HG03280 (cell line): ENCODE data around the gene EPHB1.

ENCODE experiments used
- ATAC-seq: cut with Tn5 transposase; IDR thresholded peaks from one replicate; pipeline ENCODE4 v1.9.1; 2021; ENCODE audit warnings: mild to moderate bottlenecking, moderate library complexity; ENCODE audit not compliant: unreplicated experiment

Gene EPHB1

GRCh38 chr3:135181408-135181807, 386.3 kb downstream of the EPHB1 start:
- ATAC-seq = no peak

DNA sequence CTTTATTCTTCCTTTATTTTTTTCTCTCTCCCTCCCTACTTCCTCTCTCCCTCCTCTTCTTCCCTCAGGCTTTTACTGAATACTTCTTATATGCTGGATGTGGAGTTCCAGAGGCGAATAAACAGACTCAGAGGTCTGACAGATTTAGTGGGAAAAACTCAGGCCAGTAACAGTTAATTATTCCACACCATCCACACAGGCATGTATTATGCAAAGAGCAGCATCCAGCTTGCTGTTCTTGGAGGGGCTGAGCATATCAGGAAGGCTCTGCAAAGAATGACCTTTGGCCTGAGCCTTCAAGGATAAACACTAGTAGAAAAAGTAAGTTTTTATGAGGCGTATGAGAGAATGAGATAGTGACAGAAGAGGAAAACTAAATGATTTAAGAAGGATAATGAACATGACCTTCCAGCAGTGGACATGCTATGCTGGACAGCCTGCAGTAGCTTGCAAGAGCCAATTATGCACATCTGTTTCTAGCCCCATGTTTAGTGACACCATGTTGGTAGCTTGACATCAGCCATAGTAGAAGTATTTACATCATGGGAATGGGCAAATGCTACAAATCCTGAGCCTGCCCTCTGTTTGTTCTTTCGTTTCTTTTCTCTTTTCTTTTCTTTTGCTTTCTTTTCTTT, 387.4 kb downstream of the EPHB1 start:
- ATAC-seq = no peak

DNA sequence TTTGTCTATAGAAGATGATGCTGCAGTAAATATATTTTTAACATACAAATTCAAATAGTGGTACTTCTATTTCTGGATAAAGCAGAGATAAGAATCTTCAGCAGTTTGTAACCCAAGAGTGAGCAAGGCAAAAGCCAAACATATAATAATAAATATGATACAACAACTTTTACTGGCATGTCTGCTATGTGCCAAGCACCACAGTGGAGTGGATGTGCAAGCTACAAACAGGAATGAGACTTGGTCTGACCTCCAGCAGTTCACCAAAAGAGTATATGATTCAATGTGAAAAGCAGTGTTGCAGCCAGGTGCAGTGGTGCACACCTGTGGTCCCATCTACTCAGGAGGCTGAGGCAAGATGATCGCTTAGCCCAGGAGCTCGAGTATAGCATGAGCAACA, 395.6 kb downstream of the EPHB1 start:
- ATAC-seq = no peak

DNA sequence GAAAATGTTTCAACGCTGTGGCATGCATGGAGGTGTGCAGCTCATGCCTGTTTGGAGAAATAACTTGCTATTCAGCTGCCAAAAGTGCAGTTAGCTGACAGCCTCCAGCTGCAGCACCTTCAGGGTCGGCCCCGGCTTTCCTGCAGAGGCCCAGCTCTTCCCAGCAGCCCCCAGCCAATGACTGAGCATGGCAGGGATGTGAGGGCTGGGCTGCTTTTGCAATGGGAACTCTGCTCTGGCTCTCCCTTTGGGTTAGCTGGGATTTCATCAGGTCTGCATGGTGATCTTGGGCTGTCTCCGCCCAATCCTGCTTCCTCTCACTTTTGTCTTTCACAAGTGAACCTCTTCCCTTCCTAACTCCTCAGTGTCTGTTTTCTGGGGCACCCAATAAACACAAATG, 396.6 kb downstream of the EPHB1 start:
- ATAC-seq = no peak

GRCh38 chr3:135192929-135193328, 397.9 kb downstream of the EPHB1 start:
- no peak for ATAC-seq

DNA sequence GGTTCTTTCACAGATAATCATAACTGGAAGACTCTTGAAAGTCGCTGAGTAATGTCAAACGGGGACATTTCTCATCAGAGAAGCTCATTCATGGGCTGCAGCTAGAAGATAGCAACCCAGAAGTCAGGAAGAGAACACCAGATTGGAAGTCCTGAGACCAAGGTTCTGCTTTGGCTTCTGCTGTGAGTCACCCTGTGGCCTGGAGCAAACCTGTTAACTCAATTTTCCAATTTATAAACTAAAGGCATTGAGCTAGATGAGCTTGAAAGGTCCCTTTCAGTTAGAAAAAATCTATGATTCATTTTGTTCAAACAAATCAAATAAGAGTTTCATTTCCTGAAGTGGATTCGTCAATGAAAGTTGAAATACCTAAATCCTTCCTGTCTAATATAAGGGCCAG, 402.2 kb downstream of the EPHB1 start:
- ATAC-seq = no peak

GRCh38 chr3:135197856-135198255, 402.8 kb downstream of the EPHB1 start:
- no peak for ATAC-seq

DNA sequence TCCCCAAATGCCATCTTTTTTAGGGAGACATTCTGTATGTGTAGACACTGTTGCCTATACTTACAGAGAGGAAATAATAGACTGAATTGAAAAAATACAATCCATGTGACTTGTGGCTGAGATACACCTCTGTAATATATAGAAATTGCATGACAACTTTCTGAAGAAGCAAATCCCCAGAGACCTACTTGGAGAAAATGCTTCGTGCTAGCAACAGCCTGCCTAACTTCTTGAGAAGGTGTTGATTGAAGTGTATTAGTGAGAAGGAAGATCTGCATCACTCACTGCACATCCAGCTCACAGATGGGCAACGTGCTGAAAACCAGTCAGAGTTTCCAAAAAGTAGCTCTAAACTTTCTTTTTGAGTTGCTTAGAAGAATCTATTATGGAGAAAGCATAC, 404.1 kb downstream of the EPHB1 start:
- ATAC-seq = no peak

DNA sequence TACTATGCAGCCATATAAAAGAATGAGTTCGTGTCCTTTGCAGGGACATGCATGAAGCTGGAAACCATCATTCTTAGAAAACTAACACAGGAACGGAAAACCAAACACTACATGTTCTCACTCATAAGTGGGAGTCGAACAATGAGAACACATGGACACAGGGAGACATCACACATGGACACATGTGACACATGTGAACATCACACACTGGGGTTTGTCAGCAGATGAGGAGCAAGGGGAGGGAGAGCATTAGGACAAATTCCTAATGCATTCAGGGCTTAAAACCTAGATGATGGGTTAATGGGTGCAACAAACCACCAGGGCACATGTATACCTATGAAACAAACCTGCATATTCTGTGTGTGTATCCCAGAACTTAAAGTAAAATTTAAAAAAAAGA, 408.0 kb downstream of the EPHB1 start:
- ATAC-seq = no peak

GRCh38 chr3:135213213-135213612, 418.2 kb downstream of the EPHB1 start:
- no peak for ATAC-seq

GRCh38 chr3:135213822-135214221, 418.8 kb downstream of the EPHB1 start:
- ATAC-seq = no peak

- no peak for ATAC-seq
Measured at GRCh38 chr3:135214400-135214799, 419.3 kb downstream of the EPHB1 start.

- ATAC-seq = no peak
Measured at GRCh38 chr3:135215516-135215915, 420.5 kb downstream of the EPHB1 start.

- ATAC-seq = no peak
Measured at GRCh38 chr3:135216659-135217058, 421.6 kb downstream of the EPHB1 start.

DNA sequence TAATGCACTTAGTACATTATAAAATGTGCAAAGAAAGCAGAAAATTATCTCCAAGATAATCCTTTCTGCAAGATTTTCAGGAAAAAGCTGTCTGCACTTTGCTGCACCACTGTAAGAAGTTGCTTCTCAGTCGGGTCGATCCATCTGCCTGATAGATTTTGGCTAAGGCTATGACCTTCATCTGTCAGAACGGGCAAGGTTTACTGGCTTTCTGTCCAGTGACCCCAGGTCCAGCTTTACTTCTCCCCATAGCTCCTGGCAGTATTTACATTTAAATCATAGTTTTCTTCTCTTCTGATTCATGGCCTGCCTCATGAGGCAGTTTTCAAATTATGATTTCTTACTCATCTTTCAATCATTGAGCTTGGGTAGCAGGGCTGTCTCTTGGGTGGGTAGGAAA, 422.7 kb downstream of the EPHB1 start:
- ATAC-seq = no peak

- ATAC-seq = no peak
Measured at GRCh38 chr3:135218304-135218703, 423.2 kb downstream of the EPHB1 start.

DNA sequence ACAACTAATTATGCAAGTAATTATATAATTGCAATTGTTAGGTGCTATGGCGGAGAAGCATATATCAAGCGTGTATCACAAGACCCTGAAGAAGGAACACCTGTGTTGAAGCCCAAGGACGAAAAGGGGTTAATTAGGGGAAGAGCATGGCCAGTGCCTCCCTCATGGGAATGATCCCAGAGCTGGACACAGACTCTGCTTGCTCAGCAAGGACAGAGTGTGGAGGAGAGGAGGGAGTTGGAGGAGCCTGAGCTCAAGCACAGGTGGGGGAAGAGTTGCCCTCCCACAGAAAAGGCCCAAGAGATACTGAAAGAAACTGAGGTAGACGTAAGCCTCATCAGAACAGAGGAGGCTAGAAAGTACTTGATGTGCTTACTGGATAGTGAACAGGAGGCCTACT, 423.7 kb downstream of the EPHB1 start:
- ATAC-seq = no peak

DNA sequence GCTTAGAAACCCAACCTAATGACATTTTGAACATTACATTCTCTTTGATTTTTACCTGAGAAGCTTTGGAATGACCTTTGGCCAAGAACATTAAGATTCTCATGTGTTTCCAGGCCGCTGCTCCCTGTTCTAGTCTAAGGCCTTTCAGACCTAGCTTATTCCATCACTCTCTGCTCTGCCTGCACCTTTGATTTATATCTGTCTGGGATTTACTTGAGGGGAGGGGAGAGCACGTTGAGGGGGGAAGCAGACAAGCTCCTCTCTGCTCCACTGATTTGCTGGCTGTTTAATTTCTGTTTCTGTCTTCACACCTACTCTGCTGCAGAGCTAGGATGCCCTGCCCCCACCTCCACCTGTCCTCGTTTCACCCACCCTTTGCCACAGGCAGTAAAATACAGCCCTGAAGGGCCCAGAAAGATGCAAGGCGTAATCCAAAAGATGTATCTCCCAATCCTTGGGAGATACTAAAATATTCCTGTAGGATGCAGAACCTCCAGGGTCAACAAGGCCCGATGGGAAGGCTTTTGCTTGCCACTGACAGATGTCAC, 429.8 kb downstream of the EPHB1 start:
- ATAC-seq = no peak

- ATAC-seq = no peak
Measured at GRCh38 chr3:135226057-135226456, 431.0 kb downstream of the EPHB1 start.

DNA sequence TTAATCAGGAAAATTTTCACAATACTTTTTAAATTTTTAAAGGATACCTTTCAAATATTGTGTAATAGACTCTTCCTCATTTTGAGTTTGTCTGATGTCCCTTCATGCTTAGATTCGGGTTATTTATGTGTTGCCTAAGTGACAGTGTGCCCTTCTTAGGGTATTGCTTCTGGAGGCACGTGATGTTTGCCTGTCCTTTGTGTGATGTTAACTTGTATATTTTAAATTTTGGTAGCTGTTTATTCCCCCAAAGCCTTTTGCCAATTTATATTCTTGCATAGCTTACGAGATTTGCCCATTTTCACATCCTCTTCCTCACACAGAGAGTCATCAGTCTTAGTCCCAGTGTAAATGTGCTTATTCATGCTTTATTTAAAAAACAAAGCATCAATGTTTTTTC, 433.1 kb downstream of the EPHB1 start:
- no peak for ATAC-seq

DNA sequence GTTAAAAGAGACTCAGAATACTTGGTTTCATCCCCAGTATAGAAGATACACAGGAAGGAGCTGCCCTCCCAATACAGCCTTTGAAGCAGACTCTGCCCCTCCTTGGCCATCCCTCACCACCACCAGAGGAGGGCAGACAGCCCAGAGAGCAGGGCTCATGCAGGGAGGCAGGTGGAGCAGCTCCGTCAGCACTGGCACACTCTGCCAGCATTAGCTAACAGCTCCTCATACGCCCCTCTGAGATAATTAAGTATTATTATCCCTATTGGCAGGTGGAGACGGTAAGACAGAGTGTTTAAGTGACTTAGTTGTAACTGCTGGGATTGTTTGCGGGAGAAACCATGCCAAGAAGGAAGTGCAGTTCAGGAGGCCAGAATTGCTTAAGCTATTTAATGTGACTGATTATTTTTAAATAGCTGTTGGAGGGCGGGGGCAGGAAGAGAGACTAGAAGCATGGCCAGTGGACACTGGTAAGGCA, 434.0 kb downstream of the EPHB1 start:
- ATAC-seq = no peak

GRCh38 chr3:135231737-135232136, 436.7 kb downstream of the EPHB1 start:
- no peak for ATAC-seq

DNA sequence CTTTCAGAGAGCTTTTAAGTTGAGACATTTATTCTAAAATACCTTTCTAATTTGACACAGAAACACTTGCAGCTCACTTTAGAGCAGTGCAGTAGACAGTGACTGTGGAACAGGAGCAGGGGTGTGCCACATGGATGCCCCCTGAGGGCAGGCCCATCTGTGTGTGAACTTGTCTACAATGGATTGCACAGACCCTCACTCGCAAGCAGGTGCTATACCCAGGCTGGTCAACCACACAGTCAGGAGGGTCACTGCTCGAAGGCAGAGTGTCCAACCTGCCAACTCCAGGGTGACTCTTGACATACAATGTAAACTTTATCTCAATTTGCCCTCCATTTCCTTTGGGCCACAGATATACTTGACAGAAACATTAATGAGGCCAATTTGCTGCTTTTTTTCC, 437.2 kb downstream of the EPHB1 start:
- ATAC-seq = no peak
